DMS53 treated with DMSO at 0.1 percent for 48 hours (cell line): ENCODE data around the gene ARHGAP23.
"Not testable (repeated sequence)": the region's sequence is repeated elsewhere in the genome, so short reads cannot be mapped to it uniquely, and the experiment has no call there.

ENCODE experiments used
- DNase-seq: peaks from one replicate; lab custom pipeline; 2025; ENCODE audit not compliant: unreplicated experiment; lab: John Stamatoyannopoulos, UW

The ARHGAP23 gene

GRCh38 chr17:38485681-38486298, 57.5 kb downstream of the ARHGAP23 start:
- DNase-seq, result not testable (repeated sequence)

GRCh38 chr17:38489774-38490173, 61.5 kb downstream of the ARHGAP23 start:
- DNase-seq, result not testable (repeated sequence)

DNA sequence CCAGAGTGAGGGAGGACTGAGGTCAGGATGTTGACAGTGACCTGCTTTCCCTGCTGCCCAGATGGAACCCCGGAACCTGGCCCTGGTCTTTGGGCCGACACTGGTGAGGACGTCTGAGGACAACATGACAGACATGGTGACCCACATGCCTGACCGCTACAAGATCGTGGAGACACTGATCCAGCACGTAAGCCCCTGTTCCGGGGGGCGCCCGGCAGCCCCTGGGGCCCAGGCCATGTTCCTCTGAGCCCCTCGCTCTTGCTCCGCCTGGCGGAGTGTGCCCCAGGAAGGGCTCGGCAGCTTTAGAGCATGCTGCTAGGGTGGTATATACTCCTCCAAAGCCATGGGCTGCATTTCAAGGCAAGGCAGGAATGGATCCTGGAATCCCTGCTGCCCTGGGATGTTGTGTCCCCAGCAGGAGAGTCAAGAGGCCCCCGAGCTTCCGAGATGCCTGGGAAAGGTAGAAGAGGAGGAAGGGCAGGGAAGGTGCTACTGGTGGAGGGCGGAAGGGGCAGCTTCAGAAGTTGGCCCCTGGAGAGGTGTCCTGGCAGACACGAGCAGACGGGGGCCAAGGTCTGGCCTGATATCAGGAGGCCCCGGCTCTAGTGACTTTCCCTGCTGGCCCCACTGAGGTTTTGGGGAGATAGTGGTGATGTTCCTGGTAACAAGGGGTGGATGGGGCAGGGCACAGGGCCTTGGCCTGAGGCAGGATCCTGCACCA, 63.2 kb downstream of the ARHGAP23 start:
- DNase-seq, result not testable (repeated sequence)

DNA sequence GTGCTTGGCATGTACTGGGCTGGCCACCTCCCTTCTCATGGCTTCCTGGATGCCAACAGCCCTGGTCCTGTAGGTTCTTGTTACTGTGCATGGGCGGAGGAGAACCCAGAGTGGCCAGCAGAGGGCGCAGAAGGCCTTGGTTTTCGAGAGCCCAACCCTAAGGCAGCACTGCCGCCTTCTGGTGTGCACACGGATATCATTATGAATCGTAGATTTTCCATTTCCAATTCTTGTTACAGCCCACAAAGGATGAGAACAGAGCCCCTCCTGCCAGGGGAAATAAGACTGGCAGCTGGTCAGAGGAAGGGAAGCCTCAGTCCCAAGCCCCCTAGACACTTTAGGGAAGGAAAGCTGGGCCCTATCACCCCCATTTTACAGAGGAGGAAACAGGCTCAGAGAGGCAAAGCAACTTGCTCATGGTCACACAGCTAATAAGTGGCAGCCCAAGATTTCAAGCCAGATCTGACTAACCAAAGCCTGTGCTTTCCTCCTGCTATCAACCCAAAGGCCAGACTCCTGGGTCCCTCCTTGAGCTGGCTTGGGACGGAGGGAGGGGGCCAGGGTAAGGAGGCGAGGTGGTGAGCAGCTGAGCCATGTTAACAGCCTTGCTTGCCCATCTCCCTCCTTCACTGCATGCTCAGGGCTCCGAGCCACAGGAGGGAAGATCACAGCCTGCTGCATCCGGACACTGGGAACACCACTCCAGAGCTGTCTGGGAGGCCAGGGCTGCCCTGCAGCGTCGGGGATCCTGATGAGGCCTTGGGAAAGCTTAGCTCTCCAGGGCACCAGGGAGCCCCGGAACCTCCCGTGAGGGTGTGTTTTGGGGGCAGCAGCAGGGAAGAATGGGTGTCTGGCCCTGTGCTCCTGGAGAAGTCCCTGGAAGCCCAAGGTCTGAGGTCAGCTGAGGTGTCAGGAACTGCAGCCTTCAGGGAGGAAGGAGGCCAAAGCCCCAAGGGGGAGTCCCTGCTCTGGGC, 64.1 kb downstream of the ARHGAP23 start:
- peak; percentile 49 for DNase-seq

- DNase-seq, result not testable (repeated sequence)
Measured at GRCh38 chr17:38494152-38494551, 65.9 kb downstream of the ARHGAP23 start.

- DNase-seq, result not testable (repeated sequence)
Measured at GRCh38 chr17:38497656-38498055, 69.4 kb downstream of the ARHGAP23 start.

- DNase-seq, result no peak
Measured at GRCh38 chr17:38498353-38498752, 70.1 kb downstream of the ARHGAP23 start.

DNA sequence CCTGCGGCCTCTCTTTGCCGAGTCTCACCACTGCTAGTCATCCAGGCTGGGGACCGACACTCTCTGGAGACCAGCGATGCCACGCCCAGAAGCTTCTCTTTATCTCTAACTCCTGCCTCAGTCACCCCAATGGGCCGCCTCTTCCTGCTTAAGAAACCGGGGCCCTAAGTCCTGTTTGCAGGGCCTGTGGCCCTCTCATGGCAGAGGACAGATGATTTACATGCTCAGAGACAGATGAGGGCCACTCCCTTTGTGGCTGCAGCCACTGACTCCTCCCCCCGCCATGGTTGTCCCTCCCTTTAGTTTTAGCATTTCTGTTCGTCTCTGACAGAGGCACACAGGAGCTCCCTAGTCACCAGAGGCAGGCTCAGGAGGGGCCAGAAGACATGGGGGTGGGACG, 71.0 kb downstream of the ARHGAP23 start:
- DNase-seq, result not testable (repeated sequence)

GRCh38 chr17:38501718-38502117, 73.5 kb downstream of the ARHGAP23 start:
- not testable (repeated sequence) for DNase-seq

- not testable (repeated sequence) for DNase-seq
Measured at GRCh38 chr17:38503286-38503913, 75.1 kb downstream of the ARHGAP23 start.

DNA sequence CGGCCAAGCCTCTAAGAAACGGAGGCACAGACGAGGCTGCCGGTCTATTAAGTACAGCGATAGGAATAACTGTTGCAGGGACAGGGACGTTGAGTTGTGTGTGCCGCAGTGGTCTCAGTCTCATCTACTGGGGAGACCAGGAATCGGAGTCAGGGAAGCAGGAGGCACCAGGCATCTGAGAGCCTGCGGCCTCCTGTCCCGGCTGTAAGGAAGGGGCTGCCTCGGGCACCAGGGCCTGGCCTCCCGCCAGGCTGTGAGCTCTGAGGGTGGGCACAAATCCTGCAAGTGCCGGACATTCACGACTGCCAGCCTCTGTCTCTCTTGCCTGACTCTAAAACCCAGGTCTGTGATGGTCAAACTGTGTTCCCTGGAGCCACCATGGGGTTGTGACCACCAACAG, 76.0 kb downstream of the ARHGAP23 start:
- no peak for DNase-seq

GRCh38 chr17:38507436-38507835, 79.2 kb downstream of the ARHGAP23 start:
- no peak for DNase-seq

GRCh38 chr17:38507921-38508569, 79.8 kb downstream of the ARHGAP23 start:
- DNase-seq, result no peak

- DNase-seq, result no peak
Measured at GRCh38 chr17:38508570-38508950, 80.3 kb downstream of the ARHGAP23 start.

DNA sequence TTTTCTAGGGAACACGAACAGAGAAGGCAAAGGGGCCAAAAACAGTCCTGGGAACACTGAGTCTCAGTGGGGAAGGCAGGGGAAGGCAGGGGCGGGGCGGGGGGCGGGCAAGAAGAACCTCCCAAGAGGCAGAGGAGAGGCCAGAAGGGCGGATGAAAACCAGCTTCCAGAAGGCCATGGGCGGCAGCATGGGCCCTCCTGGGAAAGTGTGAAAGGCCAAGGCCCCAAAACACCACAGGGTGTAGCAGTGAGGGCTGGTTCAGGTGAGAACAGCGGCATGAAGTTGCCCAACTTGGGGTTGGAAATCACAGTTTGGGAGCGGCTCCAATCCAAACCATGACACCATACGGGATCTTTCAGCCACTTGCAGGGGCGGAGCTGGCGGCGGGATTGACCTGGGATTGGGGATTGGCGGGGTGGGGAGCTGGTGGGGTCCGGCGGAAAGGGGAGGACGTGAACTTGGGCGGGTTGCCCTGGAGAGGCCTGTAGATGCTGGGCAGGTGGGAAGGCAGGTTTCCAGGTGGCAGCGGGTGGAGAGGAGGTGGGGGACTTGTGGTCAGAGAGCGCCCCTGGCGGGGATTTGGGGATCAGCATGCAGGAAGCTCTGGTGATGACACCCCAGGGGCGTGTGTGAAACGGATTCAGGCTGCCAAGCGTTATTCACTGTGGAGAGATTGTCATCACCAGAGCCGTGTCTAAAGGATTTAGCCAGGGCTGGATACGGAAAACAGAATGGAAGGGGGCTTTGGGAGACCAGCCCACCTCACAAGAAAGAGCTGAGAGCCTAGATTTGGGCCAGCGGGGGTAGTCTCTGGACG, 80.9 kb downstream of the ARHGAP23 start:
- no peak for DNase-seq

DNA sequence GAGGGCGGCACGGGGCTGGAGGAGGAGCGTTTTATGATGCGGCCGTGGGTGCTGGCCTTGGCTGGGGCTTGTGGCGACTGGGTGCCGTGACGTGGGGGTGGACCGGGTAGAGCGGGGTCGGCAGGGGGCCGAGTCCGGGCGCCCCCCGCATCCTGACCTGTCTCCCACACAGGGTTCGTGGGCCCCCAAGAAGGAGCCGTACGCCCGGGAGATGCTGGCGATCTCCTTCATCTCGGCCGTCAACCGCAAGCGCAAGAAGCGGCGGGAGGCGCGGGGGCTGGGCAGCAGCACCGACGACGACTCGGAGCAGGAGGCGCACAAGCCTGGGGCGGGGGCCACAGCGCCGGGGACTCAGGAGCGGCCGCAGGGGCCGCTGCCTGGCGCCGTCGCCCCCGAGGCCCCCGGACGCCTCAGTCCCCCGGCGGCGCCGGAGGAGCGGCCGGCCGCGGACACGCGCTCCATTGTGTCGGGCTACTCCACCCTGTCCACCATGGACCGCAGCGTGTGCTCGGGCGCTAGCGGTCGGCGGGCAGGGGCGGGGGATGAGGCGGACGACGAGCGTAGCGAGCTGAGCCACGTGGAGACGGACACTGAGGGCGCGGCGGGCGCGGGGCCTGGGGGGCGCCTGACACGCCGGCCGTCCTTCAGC, 81.6 kb downstream of the ARHGAP23 start:
- no peak for DNase-seq

DNA sequence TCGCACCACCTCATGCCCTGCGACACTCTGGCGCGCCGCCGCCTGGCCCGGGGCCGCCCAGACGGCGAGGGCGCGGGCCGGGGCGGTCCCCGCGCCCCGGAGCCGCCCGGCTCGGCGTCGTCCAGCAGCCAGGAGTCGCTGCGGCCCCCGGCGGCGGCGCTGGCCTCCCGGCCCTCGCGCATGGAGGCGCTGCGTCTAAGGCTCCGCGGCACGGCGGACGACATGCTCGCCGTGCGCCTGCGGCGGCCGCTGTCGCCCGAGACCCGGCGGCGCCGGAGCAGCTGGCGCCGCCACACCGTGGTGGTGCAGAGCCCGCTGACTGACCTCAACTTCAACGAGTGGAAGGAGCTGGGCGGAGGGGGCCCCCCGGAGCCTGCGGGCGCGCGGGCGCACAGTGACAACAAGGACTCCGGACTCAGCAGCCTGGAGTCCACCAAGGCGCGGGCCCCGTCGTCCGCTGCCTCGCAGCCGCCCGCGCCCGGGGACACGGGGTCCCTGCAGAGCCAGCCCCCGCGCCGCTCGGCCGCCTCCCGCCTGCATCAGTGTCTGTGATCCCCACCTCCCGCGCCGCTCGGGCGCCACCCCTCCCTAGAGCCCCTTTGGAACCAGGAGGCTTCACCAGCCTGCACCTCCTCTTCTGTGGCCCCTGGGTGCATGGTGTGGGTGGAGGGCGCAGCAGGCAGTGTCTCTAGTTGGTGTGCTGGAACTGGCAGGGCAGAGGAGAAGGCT, 82.3 kb downstream of the ARHGAP23 start:
- no peak for DNase-seq
